ENCODE data around the gene IZUMO4.
A peak's percentile ranks its signal among the peaks of the same experiment; 100 is the strongest.
"Not testable (repeated sequence)": the region's sequence is repeated elsewhere in the genome, so short reads cannot be mapped to it uniquely, and the experiment has no call there.

Gene IZUMO4

DNA sequence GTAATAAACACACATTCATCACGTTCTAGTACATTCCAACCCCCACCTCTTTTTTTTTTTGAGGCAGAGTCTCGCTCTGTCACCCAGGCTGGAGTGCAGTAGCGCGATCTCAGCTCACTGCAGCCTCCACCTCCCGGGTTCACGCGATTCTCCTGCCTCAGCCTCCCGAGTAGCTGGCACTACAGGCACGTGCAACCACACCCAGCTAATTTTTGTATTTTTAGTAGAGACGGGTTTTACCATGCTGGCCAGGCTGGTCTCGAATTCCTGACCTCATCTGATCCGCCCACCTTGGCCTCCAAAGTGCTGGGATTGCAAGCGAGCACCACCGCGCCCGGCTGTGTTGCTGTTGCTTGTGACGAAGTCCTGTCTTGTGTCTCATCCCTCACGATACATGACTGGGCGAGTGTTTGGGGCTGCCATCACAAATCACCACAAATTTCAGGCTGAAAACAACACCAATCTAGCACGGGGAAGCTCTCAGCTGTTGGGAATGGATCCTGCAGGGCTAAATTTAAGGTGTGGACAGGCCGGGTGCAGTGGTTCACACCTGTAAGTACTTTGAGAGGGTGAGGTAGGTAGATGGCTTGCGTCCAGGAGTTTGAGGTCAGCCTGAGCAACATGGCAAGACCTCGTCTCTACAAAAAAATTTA, 16.3 kb upstream of the IZUMO4 start:
- DNase-seq (ENCODE audit: low read depth in 2 of 2, low spot score in 1 of 2): no peak

DNA sequence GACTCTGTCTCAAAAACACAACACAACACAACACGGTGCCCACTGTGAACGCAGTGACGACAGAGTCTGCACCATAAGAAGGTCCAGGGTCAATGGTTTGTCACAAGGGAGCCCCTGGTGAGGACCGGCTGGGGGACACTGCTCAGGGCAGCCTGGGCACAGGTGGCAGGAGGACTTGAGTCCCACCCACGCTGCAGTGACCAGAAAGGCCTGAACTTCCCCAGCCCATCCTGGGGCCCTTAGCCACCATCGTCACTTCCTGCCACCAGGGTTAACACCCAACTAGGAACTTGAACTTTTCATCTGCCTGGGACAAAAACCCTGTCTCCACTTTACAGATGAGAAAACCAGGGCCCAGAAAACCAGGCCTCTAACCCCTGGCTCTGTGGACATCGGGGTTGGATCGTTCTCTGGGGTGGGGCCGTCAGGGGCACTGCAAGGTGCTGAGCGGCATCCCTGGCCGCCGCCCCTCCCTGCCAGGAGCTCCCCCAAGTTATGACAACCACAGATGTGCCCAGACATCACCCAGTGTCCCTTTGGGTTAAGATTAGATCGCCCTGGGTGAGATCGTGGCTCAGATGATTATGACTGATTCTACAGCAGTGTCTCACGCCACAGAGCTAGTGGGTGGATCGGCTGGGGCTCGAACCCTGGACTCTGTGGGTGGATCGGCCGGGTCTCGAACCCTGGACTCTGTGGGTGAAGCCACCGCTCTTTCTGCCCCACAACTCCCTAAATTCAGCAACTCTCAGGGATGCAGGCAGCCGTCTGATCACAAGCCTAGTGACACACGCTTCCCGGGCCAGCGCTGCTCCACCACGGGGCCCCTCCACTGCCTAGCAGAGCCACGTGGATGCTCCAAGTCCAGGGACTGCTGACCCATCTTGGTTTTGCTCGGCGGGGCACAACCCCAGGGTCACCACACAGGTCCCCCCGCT, 14.6 kb upstream of the IZUMO4 start:
- no peak for DNase-seq (ENCODE audit: low read depth in 2 of 2, low spot score in 1 of 2)

DNA sequence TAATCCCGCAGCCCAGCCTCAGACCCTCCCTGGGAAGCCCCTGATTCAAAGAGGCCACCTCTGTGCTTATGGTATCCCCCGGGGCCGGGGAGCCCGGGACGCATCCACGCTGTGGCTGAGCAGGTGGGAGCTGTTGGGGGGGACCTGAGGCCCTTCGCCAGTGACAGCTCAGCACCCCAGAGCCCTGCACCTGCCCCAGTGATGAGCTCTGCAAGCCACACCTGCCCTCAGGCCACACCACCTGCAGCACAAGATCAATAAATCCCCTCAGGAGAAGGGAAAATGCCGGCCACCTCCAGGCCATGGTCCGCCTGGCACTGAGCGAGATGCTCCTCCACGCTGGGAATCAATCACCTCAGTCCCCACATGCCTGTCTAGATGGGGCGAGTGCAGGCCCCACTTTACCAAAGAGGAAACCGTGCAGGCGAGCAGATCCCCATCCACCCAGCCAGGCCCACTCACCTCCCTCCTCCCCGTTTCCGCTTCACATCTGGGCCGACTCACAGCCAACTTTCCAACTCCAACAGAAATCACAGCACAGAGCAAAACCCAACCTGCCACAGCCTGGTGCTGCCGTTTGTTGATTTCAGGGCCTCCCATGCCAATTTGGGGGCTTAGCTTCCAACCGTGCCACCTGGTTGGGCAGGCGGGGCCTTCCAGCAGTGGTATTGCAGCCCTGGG, 13.4 kb upstream of the IZUMO4 start:
- no peak for DNase-seq (ENCODE audit: low read depth in 2 of 2, low spot score in 1 of 2)

DNA sequence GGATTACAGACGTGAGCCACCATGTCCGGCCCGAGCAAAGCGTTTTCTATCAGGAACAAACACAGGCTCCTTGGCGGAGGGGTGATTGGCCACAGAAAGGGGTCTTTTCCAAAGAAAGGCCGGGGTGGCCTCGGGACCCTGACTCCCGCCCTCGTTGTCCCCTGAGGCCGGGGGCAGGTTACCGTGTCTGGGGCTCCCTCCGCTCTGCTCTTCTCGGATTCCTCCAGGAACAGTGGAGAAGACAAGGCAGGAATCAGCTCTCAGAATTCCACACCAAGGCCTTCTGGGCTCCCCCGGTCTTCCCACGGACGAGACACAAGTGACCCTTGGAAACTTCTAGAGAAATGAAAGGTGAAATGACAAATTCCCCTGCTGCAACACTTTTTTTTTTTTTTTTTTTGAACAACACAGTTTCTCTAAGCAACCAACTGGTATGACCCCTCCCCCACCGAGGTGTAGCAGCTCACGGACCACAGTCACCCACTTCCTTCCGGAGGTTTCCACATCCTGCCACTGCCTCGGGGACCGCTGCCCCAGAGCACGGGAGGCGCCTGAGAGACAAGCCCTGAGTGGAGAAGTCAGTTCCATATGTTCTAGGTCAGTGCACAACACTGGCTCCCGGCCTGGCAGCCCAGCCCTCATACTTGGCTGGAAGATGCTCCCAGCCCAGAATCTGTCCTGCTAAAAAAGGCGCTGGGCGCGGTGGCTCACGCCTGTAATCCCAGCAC, 11.6 kb upstream of the IZUMO4 start:
- DNase-seq (ENCODE audit: low read depth in 2 of 2, low spot score in 1 of 2): peak; percentile 89 to 92

DNA sequence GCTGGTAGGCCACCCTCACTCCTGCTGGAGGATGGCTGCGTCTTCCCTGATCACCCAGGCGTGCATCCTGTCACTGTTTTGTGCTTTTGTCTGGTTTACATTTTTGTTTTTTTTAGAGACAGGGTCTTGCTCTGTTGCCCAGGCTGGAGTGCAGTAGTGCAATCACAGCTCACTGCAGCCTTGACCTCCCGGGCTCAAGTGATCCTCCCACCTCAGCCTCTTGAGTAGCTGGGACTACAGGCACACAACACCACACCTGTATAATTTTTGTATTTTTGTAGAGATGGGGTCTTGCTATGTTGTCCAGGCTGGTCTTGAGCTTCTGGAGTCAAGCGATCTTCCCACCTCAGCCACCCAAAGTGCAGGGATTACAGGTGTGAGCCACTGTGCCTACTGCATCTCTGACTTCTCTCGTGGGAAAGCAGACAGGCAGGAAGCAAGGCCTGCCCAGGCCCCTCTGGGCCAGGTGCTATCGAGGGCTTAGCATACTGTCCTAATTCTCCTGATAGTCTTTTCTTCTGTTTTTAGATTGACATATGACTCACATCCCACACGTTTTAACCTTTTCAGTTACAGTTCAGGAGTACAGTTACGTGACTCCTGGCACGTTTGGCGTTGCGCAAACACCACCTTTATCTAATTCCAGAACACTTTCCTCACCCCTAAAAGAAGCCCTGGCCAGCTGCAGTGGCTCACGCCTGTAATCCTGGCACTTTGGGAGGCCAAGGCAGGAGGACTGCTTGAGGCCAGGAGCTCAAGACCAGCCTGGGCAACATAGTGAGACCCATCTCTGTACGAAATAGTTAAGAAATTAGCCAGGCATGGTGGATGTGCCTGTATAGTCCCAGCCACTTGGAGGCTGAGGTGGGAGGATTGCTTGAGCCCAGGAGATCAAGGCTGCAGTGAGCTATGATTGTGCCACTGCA, 9.8 kb upstream of the IZUMO4 start:
- not testable (repeated sequence) for DNase-seq (ENCODE audit: low read depth in 2 of 2, low spot score in 1 of 2)

DNA sequence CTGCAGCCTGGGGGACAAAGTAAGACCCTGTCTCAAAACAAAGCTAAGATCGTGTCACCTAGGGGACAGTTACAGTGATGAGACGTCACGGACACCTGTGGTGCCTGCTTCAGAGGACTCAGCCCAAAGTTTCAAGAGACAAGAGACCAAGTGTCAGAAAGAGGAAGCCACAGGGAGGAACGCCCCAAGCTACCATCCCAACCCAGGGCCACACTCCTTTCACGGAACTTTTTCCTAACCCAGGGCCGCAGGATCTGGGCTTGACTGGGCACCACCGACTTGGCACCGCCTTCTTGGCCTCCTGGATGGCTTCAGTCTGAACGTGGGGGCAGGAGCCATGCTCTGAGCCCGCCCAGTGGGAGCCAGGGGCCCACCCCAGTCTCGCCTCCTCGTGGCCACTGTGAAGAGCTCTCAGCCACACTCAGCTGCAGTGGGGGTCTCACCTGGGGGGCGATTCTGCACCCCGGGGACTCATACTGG, 9.1 kb upstream of the IZUMO4 start:
- no peak for DNase-seq (ENCODE audit: low read depth in 2 of 2, low spot score in 1 of 2)

DNA sequence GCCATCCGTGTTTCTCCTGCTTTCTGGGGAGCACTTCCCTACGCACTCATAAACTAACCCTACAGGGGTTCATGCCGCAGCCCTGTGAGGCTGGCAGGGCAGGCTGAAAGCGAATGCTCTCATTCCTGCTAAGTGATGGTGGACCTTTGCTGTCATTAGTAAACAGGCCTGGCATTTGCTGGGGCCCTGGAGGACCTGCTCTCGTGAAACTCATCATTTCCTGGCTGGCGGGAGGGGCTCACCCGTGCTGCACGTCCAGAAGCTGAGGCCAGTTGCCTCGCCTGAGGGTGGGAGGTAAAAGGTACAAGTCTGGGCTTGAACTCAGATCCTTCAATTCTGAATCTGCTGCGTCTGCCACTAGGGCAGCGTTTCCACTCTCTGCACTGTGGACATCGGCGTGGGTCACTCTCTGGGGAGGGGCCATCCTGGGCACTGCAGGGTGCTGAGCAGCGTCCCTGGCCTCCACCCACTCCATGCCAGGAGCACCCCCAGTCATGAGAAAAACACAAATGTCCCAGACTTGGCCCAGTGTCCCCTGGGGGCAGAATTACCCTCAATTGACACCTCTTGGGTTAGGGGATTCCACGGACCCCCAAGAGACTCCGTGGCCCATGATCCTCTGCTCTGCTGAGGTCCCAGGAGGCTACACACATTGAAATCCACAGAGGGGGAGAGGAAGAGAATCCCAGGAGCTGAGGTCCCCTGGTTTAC, 7.6 kb upstream of the IZUMO4 start:
- no peak for DNase-seq (ENCODE audit: low read depth in 2 of 2, low spot score in 1 of 2)

DNA sequence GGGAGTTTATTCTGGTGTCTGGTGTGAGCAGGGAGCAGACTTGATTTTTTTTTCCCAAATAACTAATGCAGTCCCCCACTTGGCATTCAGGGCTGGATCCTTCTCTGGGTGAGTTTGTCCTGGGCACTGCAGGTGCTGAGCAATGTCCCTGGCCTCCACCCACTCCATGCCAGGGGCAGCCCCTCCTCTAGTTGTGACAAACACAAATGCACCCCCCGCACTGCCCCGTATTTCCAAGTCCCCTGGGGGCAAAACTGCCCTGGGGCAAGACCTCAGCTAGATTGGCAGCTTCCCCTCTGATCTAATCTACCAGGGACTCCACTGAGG, 7.0 kb upstream of the IZUMO4 start:
- DNase-seq (ENCODE audit: low read depth in 2 of 2, low spot score in 1 of 2): no peak

DNA sequence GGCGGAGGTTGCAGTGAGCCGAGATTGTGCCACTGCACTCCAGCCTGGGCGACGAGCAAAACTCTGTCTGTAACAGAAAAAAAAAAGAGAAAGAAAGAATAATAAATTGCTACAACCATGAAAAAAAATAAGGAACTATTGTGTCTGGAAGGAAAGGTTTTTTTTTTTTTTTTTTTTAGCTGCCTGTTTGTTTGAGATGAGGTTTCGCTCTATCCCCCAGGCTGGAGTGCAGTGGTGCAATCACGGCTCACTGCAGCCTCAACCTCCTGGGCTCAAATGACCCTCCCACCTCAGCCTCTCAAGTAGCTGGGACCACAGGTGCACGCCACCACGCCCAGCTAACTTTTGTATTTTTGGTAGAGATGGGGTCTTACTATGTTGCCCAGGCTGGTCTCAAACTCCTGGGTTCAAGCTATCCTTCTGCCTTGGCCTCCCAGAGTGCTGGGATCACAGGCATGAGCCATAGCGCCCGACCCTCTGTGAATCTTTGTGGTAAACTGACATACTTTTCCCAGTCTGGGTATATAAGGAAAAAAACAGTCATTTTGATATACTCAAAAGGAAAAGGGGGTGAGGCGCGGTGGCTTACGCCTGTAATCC, 4.7 kb upstream of the IZUMO4 start:
- not testable (repeated sequence) for DNase-seq (ENCODE audit: low read depth in 2 of 2, low spot score in 1 of 2)

DNA sequence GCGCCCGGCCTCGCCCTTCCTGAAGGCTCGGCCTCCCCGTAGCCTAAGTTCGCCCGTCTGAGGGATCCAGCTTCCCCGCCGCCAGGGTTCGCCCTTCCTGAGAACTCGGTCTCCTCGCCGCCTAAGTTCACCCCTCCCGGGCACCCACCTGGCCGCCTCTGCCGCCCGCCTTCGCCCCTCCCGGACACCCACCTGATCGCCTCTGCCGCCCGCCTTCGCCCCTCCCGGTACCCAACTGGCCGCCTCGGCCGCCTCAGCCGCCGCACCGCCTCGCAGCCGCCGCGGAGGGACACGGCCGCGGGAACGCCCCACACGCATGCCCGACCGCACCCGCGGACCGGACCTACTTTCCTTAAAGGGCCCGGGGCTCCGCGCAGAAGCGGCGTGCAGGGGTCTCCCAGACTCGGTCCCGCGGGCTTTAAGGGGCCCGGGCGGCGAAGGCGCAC, 658 bp upstream of the IZUMO4 start, which contains the start of gene MOB3A:
Gene MOB3A, minus strand, starts transcription at position 293 of the 446 bp plus-strand sequence. CDS start 17,766 bp downstream, outside the sequence.
- peak; percentile 49 to 78 for DNase-seq (ENCODE audit: low read depth in 2 of 2, low spot score in 1 of 2)

DNA sequence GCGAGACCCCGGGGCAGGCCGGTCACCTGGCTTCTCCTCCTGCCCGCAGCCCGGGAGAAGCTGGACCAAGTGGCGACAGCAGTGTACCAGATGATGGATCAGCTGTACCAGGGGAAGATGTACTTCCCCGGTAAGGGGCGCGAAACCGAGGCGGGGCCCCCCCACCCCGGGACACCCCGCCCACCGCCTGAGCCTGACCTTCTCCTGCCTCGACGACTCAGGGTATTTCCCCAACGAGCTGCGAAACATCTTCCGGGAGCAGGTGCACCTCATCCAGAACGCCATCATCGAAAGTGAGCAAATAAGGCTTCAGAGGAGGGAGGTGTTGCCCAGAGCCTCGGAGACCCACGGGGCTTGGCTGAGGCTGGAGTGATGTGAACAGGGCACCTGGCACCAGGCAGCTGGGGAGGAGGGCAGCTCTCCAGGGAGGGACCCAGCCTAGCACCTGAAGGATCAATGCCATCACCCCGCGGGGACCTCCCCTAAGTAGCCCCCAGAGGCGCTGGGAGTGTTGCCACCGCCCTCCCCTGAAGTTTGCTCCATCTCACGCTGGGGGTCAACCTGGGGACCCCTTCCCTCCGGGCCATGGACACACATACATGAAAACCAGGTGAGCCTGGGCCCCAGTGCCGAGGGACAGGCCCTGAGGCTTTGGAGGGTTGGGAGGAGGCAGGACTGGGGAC, 629 bp downstream of the IZUMO4 start:
- DNase-seq (ENCODE audit: low read depth in 2 of 2, low spot score in 1 of 2): no peak

DNA sequence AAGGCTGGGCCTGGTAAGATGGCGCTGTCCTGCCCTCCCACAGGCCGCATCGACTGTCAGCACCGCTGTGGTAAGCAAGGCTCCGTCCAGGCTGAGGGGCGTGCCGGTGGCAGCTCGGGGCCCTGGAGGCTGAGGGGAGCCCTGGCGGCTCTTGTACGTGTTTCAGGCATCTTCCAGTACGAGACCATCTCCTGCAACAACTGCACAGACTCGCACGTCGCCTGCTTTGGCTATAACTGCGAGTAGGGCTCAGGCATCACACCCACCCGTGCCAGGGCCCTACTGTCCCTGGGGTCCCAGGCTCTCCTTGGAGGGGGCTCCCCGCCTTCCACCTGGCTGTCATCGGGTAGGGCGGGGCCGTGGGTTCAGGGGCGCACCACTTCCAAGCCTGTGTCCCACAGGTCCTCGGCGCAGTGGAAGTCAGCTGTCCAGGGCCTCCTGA, 1.2 kb downstream of the IZUMO4 start:
- no peak for DNase-seq (ENCODE audit: low read depth in 2 of 2, low spot score in 1 of 2)

DNA sequence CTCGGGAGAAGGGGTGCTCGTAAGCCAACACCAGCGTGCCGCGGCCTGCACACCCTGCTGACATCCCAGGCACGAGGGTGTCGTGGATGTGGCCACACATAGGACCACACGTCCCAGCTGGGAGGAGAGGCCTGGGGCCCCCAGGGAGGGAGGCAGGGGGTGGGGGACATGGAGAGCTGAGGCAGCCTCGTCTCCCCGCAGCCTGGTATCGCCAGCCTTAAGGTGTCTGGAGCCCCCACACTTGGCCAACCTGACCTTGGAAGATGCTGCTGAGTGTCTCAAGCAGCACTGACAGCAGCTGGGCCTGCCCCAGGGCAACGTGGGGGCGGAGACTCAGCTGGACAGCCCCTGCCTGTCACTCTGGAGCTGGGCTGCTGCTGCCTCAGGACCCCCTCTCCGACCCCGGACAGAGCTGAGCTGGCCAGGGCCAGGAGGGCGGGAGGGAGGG, 2.4 kb downstream of the IZUMO4 start:
- no peak for DNase-seq (ENCODE audit: low read depth in 2 of 2, low spot score in 1 of 2)

DNA sequence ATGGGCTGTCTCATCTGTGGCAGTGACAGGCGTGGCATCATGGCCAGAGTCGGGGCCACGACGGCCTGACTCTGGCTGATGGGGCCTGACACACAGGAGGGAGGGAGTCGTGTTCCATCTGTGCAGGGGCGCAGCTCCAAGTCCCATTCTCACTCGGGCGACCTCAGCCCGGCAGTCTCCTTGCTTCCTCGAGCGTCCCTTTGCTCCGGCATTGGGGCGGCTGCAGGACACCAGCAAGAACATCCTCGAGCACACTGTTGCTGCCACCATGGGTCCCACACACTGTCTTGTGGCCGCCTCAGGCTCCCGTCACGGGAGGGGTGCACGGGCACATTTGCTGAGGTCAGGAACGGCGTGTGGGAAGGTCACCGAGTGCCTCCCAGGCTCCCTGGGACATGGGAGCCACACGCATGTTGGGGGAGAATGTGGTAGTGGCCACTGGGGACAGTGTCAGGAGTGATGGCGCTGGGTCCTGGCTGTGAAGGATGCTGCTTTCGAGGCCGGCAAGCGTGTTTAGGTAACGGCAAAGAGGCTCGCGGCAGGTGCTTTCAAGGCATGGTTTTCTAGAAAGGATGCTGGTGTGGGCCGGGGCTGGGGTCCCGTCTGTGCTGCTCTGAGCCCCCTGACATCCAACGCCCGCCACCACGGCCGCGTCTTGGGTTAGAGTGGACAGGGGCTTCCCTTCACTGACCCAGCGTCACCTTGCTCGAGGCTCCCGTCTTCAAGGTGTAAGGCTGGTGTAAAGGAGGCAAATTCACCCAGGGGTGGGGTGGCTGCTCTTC, 3.4 kb downstream of the IZUMO4 start:
- no peak for DNase-seq (ENCODE audit: low read depth in 2 of 2, low spot score in 1 of 2)

DNA sequence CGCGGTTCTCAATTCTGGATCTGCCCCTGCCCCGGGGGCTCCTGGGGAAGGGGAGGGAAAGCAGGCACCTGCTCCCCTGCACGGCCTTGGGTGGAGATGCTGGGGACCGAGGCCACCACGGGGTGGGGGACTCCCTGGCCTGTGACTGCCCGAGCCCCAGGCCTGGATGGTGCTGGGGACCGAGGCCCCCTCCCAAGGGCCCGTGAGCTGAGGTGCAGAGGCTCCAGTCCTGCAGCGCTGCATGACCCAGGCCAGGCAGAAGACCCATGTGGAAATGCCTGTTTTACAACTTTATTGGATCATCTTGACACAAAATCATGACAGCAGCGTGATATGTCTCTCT, 4.0 kb downstream of the IZUMO4 start:
- DNase-seq (ENCODE audit: low read depth in 2 of 2, low spot score in 1 of 2): no peak

DNA sequence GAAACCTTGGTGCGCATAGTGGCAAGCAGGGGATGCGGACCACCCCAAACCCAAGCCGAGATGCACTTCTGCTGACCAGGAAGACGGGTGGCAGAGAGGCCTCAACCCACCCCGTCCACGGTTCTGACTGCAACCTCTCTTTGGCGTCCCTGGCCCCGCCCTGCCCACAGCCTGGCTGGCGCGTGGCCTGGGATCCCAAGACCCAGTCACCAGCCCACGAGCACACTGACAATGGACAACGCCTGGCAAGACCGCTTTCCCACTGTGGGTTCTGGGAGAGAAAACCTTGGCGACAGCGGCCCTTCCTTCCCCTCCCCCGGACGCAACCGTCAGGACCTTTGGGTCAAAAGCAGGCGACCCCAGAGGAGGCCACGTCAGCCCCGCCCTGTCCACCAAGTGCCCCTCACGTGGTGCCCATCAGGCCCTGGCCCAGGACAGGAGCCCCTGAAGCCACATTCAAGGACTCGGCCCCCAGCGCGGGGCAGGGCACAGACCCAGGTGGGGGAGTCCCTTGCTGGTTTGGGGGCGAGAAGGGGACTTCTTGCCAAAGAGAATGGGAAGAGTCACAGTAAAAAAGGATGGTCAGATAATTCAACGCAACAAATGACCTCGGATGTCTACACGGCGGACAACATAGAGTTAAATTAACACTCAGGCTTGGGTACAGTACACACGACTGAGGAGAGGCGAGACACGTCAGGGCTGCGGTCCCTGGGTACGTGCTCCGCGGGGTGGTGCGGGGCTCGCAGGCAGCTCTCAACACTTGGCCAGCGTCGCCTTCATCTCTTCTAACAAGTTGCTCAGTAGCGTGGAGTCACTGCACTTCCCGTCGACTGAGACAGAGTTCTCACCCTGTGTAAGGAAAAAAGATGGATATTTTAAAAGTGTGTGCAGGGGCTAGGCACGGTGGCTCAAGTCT, 5.0 kb downstream of the IZUMO4 start:
- no peak for DNase-seq (ENCODE audit: low read depth in 2 of 2, low spot score in 1 of 2)
